ENCODE measurements around the gene SCGB1D4.

Gene SCGB1D4

DNA sequence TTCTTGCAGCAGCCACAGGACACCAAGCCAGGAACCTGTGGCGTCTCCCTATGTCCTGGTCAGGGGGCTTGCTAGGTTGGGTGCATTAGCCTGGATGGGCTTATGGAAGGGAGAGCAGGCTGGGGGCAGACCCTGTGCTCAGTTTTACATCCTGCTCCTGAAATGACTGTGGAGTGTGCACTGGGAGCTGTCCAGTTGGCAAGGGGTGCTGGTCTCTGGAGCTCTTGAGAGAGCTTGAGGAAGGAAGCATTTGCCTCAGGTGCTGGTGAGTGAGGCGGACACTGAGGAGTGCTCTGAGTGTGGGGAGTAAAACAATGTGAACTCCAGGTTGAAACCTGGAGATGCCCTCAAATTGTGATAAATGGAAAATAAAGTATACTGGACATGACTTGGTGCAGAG is 3.4 kb downstream of the SCGB1D4 start:
- H3K9me3 ChIP-seq (ENCODE audit: control insufficient read depth in 2 of 2, low read length in 2 of 2): no peaks in the 10 kb centered on the region
- no peak overlapping the region for H3K27ac ChIP-seq (ENCODE audit: low read depth in 2 of 2, low read length in 2 of 2)
- no peak overlapping the region for H3K4me3 ChIP-seq (ENCODE audit: low read length in 2 of 2)
- no peaks in the 10 kb centered on the region for H3K4me1 ChIP-seq (ENCODE audit: control insufficient read depth in 2 of 2, insufficient read depth in 2 of 2, low read length in 2 of 2)
- H3K9ac ChIP-seq (ENCODE audit: low read depth in 1 of 2, low read length in 2 of 2): no peak overlapping the region
- H3K27me3 ChIP-seq (ENCODE audit: control insufficient read depth in 2 of 2, insufficient read depth in 2 of 2, low read length in 2 of 2): peaks cover 6 to 8% of the 10 kb centered on the region in 2 donors
- no peaks in the 10 kb centered on the region for H3K36me3 ChIP-seq (ENCODE audit: control insufficient read depth in 2 of 2, insufficient read depth in 2 of 2, low read length in 2 of 2)

DNA sequence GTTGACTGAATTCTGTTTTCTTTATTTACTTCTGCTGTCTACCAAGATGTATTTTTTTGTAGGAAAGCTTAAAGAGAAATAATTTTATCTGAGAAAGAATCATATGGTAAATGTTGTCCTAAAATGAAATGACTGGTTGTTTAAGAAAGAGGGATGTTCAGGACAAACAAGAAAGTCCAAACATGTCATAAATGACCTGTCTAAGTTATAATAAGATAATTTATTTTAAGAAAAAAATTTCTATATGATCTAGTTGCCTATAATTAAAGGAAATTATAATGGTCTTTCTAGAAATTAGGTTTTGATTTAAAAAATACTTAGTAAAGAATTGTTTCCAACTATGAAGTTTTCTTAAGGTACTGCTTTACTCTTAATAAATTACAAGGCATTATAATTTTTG is 18.4 kb downstream of the SCGB1D4 start:
- no peak overlapping the region for H3K9ac ChIP-seq (ENCODE audit: low read depth in 1 of 2, low read length in 2 of 2)
- H3K27me3 ChIP-seq (ENCODE audit: control insufficient read depth in 2 of 2, insufficient read depth in 2 of 2, low read length in 2 of 2): peaks cover 0 to 3% of the 10 kb centered on the region in 2 donors
- H3K4me3 ChIP-seq (ENCODE audit: low read length in 2 of 2): no peak overlapping the region
- no peaks in the 10 kb centered on the region for H3K4me1 ChIP-seq (ENCODE audit: control insufficient read depth in 2 of 2, insufficient read depth in 2 of 2, low read length in 2 of 2)
- no peaks in the 10 kb centered on the region for H3K36me3 ChIP-seq (ENCODE audit: control insufficient read depth in 2 of 2, insufficient read depth in 2 of 2, low read length in 2 of 2)
- H3K9me3 ChIP-seq (ENCODE audit: control insufficient read depth in 2 of 2, low read length in 2 of 2): no peaks in the 10 kb centered on the region
- H3K27ac ChIP-seq (ENCODE audit: low read depth in 2 of 2, low read length in 2 of 2): no peak overlapping the region

GRCh38 chr11:62273789-62274275 is 25.0 kb downstream of the SCGB1D4 start:
- Histone ChIP-seq H3K4me1 (ENCODE audit: control insufficient read depth in 2 of 2, insufficient read depth in 2 of 2, low read length in 2 of 2) (no peaks in the 10 kb centered on the region), H3K4me3 (ENCODE audit: low read length in 2 of 2) (no peak overlapping the region), H3K9me3 (ENCODE audit: control insufficient read depth in 2 of 2, low read length in 2 of 2) (no peaks in the 10 kb centered on the region), H3K27me3 (ENCODE audit: control insufficient read depth in 2 of 2, insufficient read depth in 2 of 2, low read length in 2 of 2) (peaks cover 0 to 3% of the 10 kb centered on the region in 2 donors), H3K36me3 (ENCODE audit: control insufficient read depth in 2 of 2, insufficient read depth in 2 of 2, low read length in 2 of 2) (no peaks in the 10 kb centered on the region), H3K27ac (ENCODE audit: low read depth in 2 of 2, low read length in 2 of 2) (no peak overlapping the region), H3K9ac (ENCODE audit: low read depth in 1 of 2, low read length in 2 of 2) (no peak overlapping the region)

- H3K4me3 ChIP-seq (ENCODE audit: low read length in 2 of 2): no peak overlapping the region
These were observed 25.6 kb downstream of the SCGB1D4 start for GRCh38 chr11:62273284-62273683.

GRCh38 chr11:62269654-62270278 is 29.1 kb downstream of the SCGB1D4 start, which contains the start of gene SCGB2A2:
Gene SCGB2A2 (plus strand): TSS chr11:62270158. CDS start chr11:62270217, 59 bp downstream.
- Histone ChIP-seq H3K4me1 (ENCODE audit: control insufficient read depth in 2 of 2, insufficient read depth in 2 of 2, low read length in 2 of 2) (no peaks in the 10 kb centered on the region), H3K27ac (ENCODE audit: low read depth in 2 of 2, low read length in 2 of 2) (no peak within 1 kb of the TSS), H3K9me3 (ENCODE audit: control insufficient read depth in 2 of 2, low read length in 2 of 2) (no peaks in the 10 kb centered on the region), H3K27me3 (ENCODE audit: control insufficient read depth in 2 of 2, insufficient read depth in 2 of 2, low read length in 2 of 2) (peaks cover 2 to 8% of the 10 kb centered on the region in 2 donors), H3K9ac (ENCODE audit: low read depth in 1 of 2, low read length in 2 of 2) (no peak within 1 kb of the TSS), H3K36me3 (ENCODE audit: control insufficient read depth in 2 of 2, insufficient read depth in 2 of 2, low read length in 2 of 2) (no peaks in the 10 kb centered on the region), H3K4me3 (ENCODE audit: low read length in 2 of 2) (no peak within 1 kb of the TSS)

More at GRCh38 chr11:62273284-62273683, 25.6 kb downstream of the SCGB1D4 start:
- Histone ChIP-seq H3K27ac (ENCODE audit: low read depth in 2 of 2, low read length in 2 of 2) (no peak overlapping the region), H3K36me3 (ENCODE audit: control insufficient read depth in 2 of 2, insufficient read depth in 2 of 2, low read length in 2 of 2) (no peaks in the 10 kb centered on the region), H3K4me1 (ENCODE audit: control insufficient read depth in 2 of 2, insufficient read depth in 2 of 2, low read length in 2 of 2) (no peaks in the 10 kb centered on the region), H3K27me3 (ENCODE audit: control insufficient read depth in 2 of 2, insufficient read depth in 2 of 2, low read length in 2 of 2) (peaks cover 2 to 3% of the 10 kb centered on the region in 2 donors), H3K9ac (ENCODE audit: low read depth in 1 of 2, low read length in 2 of 2) (no peak overlapping the region), H3K9me3 (ENCODE audit: control insufficient read depth in 2 of 2, low read length in 2 of 2) (no peaks in the 10 kb centered on the region)

GRCh38 chr11:62267576-62267975 is 31.3 kb downstream of the SCGB1D4 start:
- Histone ChIP-seq H3K36me3 (ENCODE audit: control insufficient read depth in 2 of 2, insufficient read depth in 2 of 2, low read length in 2 of 2) (no peaks in the 10 kb centered on the region), H3K4me3 (ENCODE audit: low read length in 2 of 2) (no peak overlapping the region)

GRCh38 chr11:62267050-62267449 is 31.8 kb downstream of the SCGB1D4 start:
- no peak overlapping the region for H3K27ac ChIP-seq (ENCODE audit: low read depth in 2 of 2, low read length in 2 of 2)
- H3K36me3 ChIP-seq (ENCODE audit: control insufficient read depth in 2 of 2, insufficient read depth in 2 of 2, low read length in 2 of 2): no peaks in the 10 kb centered on the region
- H3K9ac ChIP-seq (ENCODE audit: low read depth in 1 of 2, low read length in 2 of 2): no peak overlapping the region
- H3K4me3 ChIP-seq (ENCODE audit: low read length in 2 of 2): no peak overlapping the region
- no peaks in the 10 kb centered on the region for H3K9me3 ChIP-seq (ENCODE audit: control insufficient read depth in 2 of 2, low read length in 2 of 2)
- H3K4me1 ChIP-seq (ENCODE audit: control insufficient read depth in 2 of 2, insufficient read depth in 2 of 2, low read length in 2 of 2): no peaks in the 10 kb centered on the region
- H3K27me3 ChIP-seq (ENCODE audit: control insufficient read depth in 2 of 2, insufficient read depth in 2 of 2, low read length in 2 of 2): peaks cover 6 to 8% of the 10 kb centered on the region in 2 donors

More at GRCh38 chr11:62267576-62267975, 31.3 kb downstream of the SCGB1D4 start:
- Histone ChIP-seq H3K9me3 (ENCODE audit: control insufficient read depth in 2 of 2, low read length in 2 of 2) (no peaks in the 10 kb centered on the region), H3K4me1 (ENCODE audit: control insufficient read depth in 2 of 2, insufficient read depth in 2 of 2, low read length in 2 of 2) (no peaks in the 10 kb centered on the region), H3K27ac (ENCODE audit: low read depth in 2 of 2, low read length in 2 of 2) (no peak overlapping the region), H3K27me3 (ENCODE audit: control insufficient read depth in 2 of 2, insufficient read depth in 2 of 2, low read length in 2 of 2) (peaks cover 6 to 8% of the 10 kb centered on the region in 2 donors), H3K9ac (ENCODE audit: low read depth in 1 of 2, low read length in 2 of 2) (no peak overlapping the region)

- H3K27ac ChIP-seq (ENCODE audit: low read depth in 2 of 2, low read length in 2 of 2): no peak overlapping the region
- no peak overlapping the region for H3K4me3 ChIP-seq (ENCODE audit: low read length in 2 of 2)
- H3K9me3 ChIP-seq (ENCODE audit: control insufficient read depth in 2 of 2, low read length in 2 of 2): no peaks in the 10 kb centered on the region
- no peak overlapping the region for H3K9ac ChIP-seq (ENCODE audit: low read depth in 1 of 2, low read length in 2 of 2)
- no peaks in the 10 kb centered on the region for H3K4me1 ChIP-seq (ENCODE audit: control insufficient read depth in 2 of 2, insufficient read depth in 2 of 2, low read length in 2 of 2)
- peaks cover 7 to 8% of the 10 kb centered on the region in 2 donors for H3K27me3 ChIP-seq (ENCODE audit: control insufficient read depth in 2 of 2, insufficient read depth in 2 of 2, low read length in 2 of 2)
- H3K36me3 ChIP-seq (ENCODE audit: control insufficient read depth in 2 of 2, insufficient read depth in 2 of 2, low read length in 2 of 2): no peaks in the 10 kb centered on the region
These were observed 32.3 kb downstream of the SCGB1D4 start for GRCh38 chr11:62266558-62266957.

DNA sequence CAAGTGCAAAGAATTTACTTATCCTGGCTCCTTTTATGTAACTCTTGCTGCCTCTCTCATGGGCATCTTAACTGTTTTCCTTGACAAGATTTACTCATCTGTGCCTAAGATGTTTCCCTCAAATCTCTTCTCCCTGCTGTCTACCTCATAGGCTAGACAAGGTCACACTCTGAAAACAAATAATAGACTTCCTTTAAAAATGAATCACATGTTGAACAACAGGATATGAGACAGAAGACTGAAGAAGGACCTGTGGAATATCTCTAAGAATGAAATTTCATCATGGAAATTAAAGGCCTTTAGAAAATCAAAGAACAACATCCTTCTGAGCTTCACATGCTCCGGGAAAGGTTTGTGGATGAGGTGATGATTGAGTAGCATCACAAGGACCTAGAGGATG is 34.9 kb downstream of the SCGB1D4 start:
- H3K36me3 ChIP-seq (ENCODE audit: control insufficient read depth in 2 of 2, insufficient read depth in 2 of 2, low read length in 2 of 2): no peaks in the 10 kb centered on the region
- no peaks in the 10 kb centered on the region for H3K9me3 ChIP-seq (ENCODE audit: control insufficient read depth in 2 of 2, low read length in 2 of 2)
- H3K27me3 ChIP-seq (ENCODE audit: control insufficient read depth in 2 of 2, insufficient read depth in 2 of 2, low read length in 2 of 2): peaks cover 5 to 10% of the 10 kb centered on the region in 2 donors
- no peak overlapping the region for H3K27ac ChIP-seq (ENCODE audit: low read depth in 2 of 2, low read length in 2 of 2)
- H3K4me3 ChIP-seq (ENCODE audit: low read length in 2 of 2): no peak overlapping the region
- H3K4me1 ChIP-seq (ENCODE audit: control insufficient read depth in 2 of 2, insufficient read depth in 2 of 2, low read length in 2 of 2): no peaks in the 10 kb centered on the region
- H3K9ac ChIP-seq (ENCODE audit: low read depth in 1 of 2, low read length in 2 of 2): no peak overlapping the region

GRCh38 chr11:62260261-62260953 is 38.5 kb downstream of the SCGB1D4 start:
- no peak overlapping the region for H3K9ac ChIP-seq (ENCODE audit: low read depth in 1 of 2, low read length in 2 of 2)
- no peak overlapping the region for H3K27ac ChIP-seq (ENCODE audit: low read depth in 2 of 2, low read length in 2 of 2)
- H3K36me3 ChIP-seq (ENCODE audit: control insufficient read depth in 2 of 2, insufficient read depth in 2 of 2, low read length in 2 of 2): no peaks in the 10 kb centered on the region
- no peaks in the 10 kb centered on the region for H3K9me3 ChIP-seq (ENCODE audit: control insufficient read depth in 2 of 2, low read length in 2 of 2)
- H3K4me1 ChIP-seq (ENCODE audit: control insufficient read depth in 2 of 2, insufficient read depth in 2 of 2, low read length in 2 of 2): no peaks in the 10 kb centered on the region
- H3K27me3 ChIP-seq (ENCODE audit: control insufficient read depth in 2 of 2, insufficient read depth in 2 of 2, low read length in 2 of 2): peaks cover 0 to 8% of the 10 kb centered on the region in 2 donors
- H3K4me3 ChIP-seq (ENCODE audit: low read length in 2 of 2): no peak overlapping the region
